ENCODE data around the gene ZBTB3. TPM values are rescaled to one million over a fixed set of nuclear protein-coding genes. Genes with fewer than 3 reads are reported as not detected.

The ZBTB3 gene
- total and polyA plus RNA-seq, 2 of the 13 experiments (the other 11 are each of a cell fraction or from before 2014, with no cell fraction given): 3.4 to 5.2 TPM

DNA sequence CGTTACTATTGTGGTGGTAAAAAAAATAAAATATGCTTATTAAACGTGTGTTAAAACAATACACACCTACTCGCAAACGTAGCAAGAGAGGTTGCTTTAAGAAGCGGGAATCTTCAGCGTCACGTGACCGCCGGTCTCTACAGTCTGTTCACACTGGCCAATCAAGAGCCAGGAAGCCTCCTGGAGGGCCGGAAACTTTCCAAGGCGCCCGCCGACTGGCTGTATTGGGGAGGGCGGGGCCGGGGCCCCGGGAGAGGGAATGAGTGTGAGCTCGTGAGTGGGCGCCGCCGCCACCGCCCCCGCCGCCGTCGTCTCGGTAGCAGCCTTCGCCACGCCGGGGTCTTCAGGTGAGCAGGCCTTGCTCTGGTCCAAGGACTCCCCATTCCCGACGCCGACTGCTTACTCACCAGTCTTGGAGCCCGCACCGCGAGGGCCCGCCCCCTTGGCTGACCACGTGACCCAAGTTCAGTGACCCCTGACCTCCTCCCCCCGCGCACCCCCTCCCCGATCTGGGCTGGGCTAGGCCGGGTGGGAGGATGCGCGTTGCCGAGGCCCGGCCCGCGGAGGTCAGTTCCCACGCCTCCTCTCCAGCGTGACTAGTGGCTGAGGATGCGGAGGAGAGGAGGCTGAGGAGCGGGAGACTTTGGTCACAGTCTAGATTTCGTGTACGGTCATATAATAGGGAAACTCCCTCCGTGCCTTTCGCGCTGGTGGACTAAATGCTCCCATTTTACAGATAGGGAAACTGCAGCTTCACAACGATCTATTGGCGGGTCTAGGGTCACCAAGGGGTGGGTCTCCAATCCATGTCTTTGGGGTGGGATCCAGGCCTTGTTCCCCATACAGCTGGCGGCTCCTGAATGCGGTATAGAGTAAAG is 17.4 kb upstream of the ZBTB3 start, which contains the start of gene TAF6L (continued):
- TF ChIP-seq ZNF567 (CRISPR knock-in tag; IDR thresholded peaks at IDR 0.05; ENCODE audit: borderline replicate concordance) (no peak), THYN1 (CRISPR knock-in tag; IDR thresholded peaks at IDR 0.05; ENCODE audit: borderline replicate concordance, low read depth) (no peak), TCF7 (IDR thresholded peaks at IDR 0.05; ENCODE audit: low read depth) (no peak), ZIK1 (CRISPR knock-in tag; IDR thresholded peaks at IDR 0.05; ENCODE audit: borderline replicate concordance, low read depth) (no peak), ZNF83 (CRISPR knock-in tag; IDR thresholded peaks at IDR 0.05; ENCODE audit: borderline replicate concordance) (peak; percentile 70; the same call in 1 of the 2 replicates), ZNF432 (CRISPR knock-in tag; IDR thresholded peaks at IDR 0.05; ENCODE audit: borderline replicate concordance) (no peak), ZNF274 (CRISPR knock-in tag; IDR thresholded peaks at IDR 0.05) (0 out of 2 replicates have a peak, but pooled peaks have one; percentile 48), ZNF674 (CRISPR knock-in tag; IDR thresholded peaks at IDR 0.05; ENCODE audit: low read depth) (no peak), SAFB2 (CRISPR knock-in tag; IDR thresholded peaks at IDR 0.05; ENCODE audit: borderline replicate concordance, low read depth) (0 out of 2 replicates have a peak, but pooled peaks have one; percentile 31), PHF20 (CRISPR knock-in tag; IDR thresholded peaks at IDR 0.05) (peak; percentile 43; the same call in 1 of the 2 replicates), ELF1 (CRISPR knock-in tag; IDR thresholded peaks at IDR 0.05) (no peak), SP1 (IDR thresholded peaks at IDR 0.05) (0 out of 2 replicates have a peak, but pooled peaks have one; percentile 43), SP1 (CRISPR knock-in tag; IDR thresholded peaks at IDR 0.05) (peak; percentile 84), ZSCAN25 (CRISPR knock-in tag; IDR thresholded peaks at IDR 0.05) (peak; percentile 31; the same call in 1 of the 2 replicates)
- TF ChIP-seq, protein P1, sequence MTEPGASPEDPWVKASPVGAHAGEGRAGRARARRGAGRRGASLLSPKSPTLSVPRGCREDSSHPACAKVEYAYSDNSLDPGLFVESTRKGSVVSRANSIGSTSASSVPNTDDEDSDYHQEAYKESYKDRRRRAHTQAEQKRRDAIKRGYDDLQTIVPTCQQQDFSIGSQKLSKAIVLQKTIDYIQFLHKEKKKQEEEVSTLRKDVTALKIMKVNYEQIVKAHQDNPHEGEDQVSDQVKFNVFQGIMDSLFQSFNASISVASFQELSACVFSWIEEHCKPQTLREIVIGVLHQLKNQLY (CRISPR knock-in tag; IDR thresholded peaks at IDR 0.05): peak; percentile 69; the same call in 1 of the 2 replicates
- TF ChIP-seq, protein P2, sequence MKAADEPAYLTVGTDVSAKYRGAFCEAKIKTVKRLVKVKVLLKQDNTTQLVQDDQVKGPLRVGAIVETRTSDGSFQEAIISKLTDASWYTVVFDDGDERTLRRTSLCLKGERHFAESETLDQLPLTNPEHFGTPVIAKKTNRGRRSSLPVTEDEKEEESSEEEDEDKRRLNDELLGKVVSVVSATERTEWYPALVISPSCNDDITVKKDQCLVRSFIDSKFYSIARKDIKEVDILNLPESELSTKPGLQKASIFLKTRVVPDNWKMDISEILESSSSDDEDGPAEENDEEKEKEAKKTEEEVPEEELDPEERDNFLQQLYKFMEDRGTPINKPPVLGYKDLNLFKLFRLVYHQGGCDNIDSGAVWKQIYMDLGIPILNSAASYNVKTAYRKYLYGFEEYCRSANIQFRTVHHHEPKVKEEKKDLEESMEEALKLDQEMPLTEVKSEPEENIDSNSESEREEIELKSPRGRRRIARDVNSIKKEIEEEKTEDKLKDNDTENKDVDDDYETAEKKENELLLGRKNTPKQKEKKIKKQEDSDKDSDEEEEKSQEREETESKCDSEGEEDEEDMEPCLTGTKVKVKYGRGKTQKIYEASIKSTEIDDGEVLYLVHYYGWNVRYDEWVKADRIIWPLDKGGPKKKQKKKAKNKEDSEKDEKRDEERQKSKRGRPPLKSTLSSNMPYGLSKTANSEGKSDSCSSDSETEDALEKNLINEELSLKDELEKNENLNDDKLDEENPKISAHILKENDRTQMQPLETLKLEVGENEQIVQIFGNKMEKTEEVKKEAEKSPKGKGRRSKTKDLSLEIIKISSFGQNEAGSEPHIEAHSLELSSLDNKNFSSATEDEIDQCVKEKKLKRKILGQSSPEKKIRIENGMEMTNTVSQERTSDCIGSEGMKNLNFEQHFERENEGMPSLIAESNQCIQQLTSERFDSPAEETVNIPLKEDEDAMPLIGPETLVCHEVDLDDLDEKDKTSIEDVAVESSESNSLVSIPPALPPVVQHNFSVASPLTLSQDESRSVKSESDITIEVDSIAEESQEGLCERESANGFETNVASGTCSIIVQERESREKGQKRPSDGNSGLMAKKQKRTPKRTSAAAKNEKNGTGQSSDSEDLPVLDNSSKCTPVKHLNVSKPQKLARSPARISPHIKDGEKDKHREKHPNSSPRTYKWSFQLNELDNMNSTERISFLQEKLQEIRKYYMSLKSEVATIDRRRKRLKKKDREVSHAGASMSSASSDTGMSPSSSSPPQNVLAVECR (CRISPR knock-in tag; IDR thresholded peaks at IDR 0.05; ENCODE audit: borderline replicate concordance): peak; percentile 88; the same call in 1 of the 2 replicates
- TF ChIP-seq, protein P3, sequence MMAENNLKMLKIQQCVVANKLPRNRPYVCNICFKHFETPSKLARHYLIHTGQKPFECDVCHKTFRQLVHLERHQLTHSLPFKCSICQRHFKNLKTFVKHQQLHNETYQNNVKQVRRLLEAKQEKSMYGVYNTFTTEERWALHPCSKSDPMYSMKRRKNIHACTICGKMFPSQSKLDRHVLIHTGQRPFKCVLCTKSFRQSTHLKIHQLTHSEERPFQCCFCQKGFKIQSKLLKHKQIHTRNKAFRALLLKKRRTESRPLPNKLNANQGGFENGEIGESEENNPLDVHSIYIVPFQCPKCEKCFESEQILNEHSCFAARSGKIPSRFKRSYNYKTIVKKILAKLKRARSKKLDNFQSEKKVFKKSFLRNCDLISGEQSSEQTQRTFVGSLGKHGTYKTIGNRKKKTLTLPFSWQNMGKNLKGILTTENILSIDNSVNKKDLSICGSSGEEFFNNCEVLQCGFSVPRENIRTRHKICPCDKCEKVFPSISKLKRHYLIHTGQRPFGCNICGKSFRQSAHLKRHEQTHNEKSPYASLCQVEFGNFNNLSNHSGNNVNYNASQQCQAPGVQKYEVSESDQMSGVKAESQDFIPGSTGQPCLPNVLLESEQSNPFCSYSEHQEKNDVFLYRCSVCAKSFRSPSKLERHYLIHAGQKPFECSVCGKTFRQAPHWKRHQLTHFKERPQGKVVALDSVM (CRISPR knock-in tag; IDR thresholded peaks at IDR 0.05): peak; percentile 87
- TF ChIP-seq, protein P4, sequence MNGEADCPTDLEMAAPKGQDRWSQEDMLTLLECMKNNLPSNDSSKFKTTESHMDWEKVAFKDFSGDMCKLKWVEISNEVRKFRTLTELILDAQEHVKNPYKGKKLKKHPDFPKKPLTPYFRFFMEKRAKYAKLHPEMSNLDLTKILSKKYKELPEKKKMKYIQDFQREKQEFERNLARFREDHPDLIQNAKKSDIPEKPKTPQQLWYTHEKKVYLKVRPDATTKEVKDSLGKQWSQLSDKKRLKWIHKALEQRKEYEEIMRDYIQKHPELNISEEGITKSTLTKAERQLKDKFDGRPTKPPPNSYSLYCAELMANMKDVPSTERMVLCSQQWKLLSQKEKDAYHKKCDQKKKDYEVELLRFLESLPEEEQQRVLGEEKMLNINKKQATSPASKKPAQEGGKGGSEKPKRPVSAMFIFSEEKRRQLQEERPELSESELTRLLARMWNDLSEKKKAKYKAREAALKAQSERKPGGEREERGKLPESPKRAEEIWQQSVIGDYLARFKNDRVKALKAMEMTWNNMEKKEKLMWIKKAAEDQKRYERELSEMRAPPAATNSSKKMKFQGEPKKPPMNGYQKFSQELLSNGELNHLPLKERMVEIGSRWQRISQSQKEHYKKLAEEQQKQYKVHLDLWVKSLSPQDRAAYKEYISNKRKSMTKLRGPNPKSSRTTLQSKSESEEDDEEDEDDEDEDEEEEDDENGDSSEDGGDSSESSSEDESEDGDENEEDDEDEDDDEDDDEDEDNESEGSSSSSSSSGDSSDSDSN (CRISPR knock-in tag; IDR thresholded peaks at IDR 0.05): peak; percentile 44
